MCF 10A (cell line): ENCODE measurements around the gene PARD3B. TPM values are rescaled to one million over a fixed set of nuclear protein-coding genes. Genes with fewer than 3 reads are reported as not detected.
A peak's percentile ranks its signal among the peaks of the same experiment; 100 is the strongest.

Experiments
- BruUV-seq: library from RNA; stranded (reverse); fragments of 400-500 nt; replicated peaks from 2 replicates; lab custom pipeline; 2021; lab: Mats Ljungman, UMichigan
- CTCF ChIA-PET: fragments of 300-600 bp; sonication (Branson Sonifier 250); formaldehyde crosslinking; extraction: SDS; loops from one replicate; lab custom pipeline; 2021; ENCODE audit warnings: antibody characterized with exemption, inconsistent platforms; lab: Yijun Ruan, JAX
- POLR2A ChIA-PET: fragments of 300-600, 350-650 bp; sonication (Branson Sonifier 250); formaldehyde crosslinking; extraction: SDS; loops from one replicate; lab custom pipeline; 2020; ENCODE audit warnings: antibody characterized with exemption, inconsistent platforms; lab: Yijun Ruan, JAX
- DNase-seq: peaks from one replicate; pipeline ENCODE4 v3.0.0-alpha.2; 2018; ENCODE audit not compliant: unreplicated experiment
- H3K27ac Mint-ChIP-seq: one replicate; pipeline ENCODE4 v1.8.0; 2022; ENCODE audit warnings: mild to moderate bottlenecking, low read depth, mixed read lengths; ENCODE audit not compliant: unreplicated experiment
- H3K27me3 Mint-ChIP-seq: one replicate; pipeline ENCODE4 v1.8.0; 2022; ENCODE audit warnings: mixed read lengths; ENCODE audit not compliant: insufficient read depth, unreplicated experiment
- H3K36me3 Mint-ChIP-seq: one replicate; pipeline ENCODE4 v1.8.0; 2022; ENCODE audit warnings: mild to moderate bottlenecking, moderate library complexity, mixed read lengths; ENCODE audit not compliant: insufficient read depth, unreplicated experiment
- H3K4me1 Mint-ChIP-seq: one replicate; pipeline ENCODE4 v1.8.0; 2022; ENCODE audit warnings: mixed read lengths; ENCODE audit not compliant: insufficient read depth, unreplicated experiment
- H3K4me3 Mint-ChIP-seq: one replicate; pipeline ENCODE4 v1.8.0; 2022; ENCODE audit warnings: mild to moderate bottlenecking, moderate library complexity, mixed read lengths; ENCODE audit not compliant: unreplicated experiment
- H3K9me3 Mint-ChIP-seq: one replicate; pipeline ENCODE4 v1.8.0; 2022; ENCODE audit warnings: mixed read lengths; ENCODE audit not compliant: unreplicated experiment
- intact Hi-C: fragments of 100-400 bp; cut with micrococcal nuclease; formaldehyde crosslinking; loops from 2 replicates; pipeline ENCODE4 v1.14.1; 2022
- total RNA-seq: library from RNA; stranded (reverse); gene quantifications from 2 replicates; pipeline ENCODE4 v1.2.3, GENCODE V29; 2022
- TF ChIP-seq, protein P1 (sequence below): fragments of 200-600 bp; IDR thresholded peaks from one replicate; pipeline ENCODE4 v1.8.0; 2022; ENCODE audit warnings: antibody characterized with exemption, mild to moderate bottlenecking; ENCODE audit not compliant: unreplicated experiment

PARD3B gene
- total RNA-seq, 1 experiment from 2014 or later = 11.6 TPM

DNA sequence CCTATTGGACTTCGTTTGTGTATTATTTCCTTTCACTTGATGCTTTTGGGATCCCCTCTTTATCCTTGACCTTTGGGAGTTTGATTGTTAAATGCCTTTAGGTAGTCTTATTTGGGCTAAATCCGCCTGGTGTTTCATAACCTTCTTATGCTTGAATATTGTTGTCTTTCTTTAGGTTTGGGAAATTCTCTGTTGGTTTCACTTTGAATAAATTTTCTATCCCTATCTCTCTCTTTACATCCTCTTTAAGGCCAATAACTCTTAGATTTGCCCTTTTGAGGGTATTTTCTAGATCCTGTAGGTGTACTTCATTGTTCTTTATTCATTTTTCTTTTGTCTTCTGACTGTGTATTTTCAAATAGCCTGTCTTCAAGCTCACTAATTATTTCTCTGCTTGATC, 354.7 kb downstream of the PARD3B start:
- TF ChIP-seq, protein P1, sequence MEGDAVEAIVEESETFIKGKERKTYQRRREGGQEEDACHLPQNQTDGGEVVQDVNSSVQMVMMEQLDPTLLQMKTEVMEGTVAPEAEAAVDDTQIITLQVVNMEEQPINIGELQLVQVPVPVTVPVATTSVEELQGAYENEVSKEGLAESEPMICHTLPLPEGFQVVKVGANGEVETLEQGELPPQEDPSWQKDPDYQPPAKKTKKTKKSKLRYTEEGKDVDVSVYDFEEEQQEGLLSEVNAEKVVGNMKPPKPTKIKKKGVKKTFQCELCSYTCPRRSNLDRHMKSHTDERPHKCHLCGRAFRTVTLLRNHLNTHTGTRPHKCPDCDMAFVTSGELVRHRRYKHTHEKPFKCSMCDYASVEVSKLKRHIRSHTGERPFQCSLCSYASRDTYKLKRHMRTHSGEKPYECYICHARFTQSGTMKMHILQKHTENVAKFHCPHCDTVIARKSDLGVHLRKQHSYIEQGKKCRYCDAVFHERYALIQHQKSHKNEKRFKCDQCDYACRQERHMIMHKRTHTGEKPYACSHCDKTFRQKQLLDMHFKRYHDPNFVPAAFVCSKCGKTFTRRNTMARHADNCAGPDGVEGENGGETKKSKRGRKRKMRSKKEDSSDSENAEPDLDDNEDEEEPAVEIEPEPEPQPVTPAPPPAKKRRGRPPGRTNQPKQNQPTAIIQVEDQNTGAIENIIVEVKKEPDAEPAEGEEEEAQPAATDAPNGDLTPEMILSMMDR = no peak
- POLR2A ChIA-PET = no interaction called here
- Mint-ChIP-seq H3K36me3 (no peaks in the 10 kb centered on the region), H3K4me1 (peaks cover 12% of the 10 kb centered on the region), H3K27me3 (no peaks in the 10 kb centered on the region), H3K9me3 (peaks cover 17% of the 10 kb centered on the region), H3K4me3 (no peak overlapping the region), H3K27ac (no peak overlapping the region)
- CTCF ChIA-PET = interaction anchor here (0.8 kb wide), 1 partner anchor 10 kb away, joined by 3 read pairs; no protein-coding TSS in a partner anchor
- no peak for DNase-seq
- no TSS peak for BruUV-seq
- intact Hi-C loops = no loop called here

DNA sequence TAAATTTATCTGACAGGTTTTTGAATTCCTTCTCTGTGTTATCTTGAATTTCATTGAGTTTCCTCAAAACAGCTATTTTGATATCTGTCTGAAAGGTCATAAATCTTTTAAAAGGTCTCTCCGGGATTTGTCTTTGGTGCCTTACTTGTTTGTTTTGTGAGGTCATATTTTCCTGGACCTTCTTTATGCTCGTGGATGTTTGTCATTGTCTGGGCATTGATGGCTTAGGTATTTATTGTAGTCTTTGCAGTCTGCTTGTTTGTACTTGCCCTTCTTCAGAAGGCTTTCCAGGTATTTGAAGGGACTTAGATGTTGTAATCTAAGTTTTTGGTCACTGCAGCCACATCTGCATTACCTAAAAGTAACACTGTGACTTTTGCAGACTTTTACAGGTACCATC, 355.2 kb downstream of the PARD3B start:
- H3K36me3 Mint-ChIP-seq = no peaks in the 10 kb centered on the region
- intact Hi-C loops = no loop called here
- no peak overlapping the region for H3K27ac Mint-ChIP-seq
- no peak for DNase-seq
- H3K27me3 Mint-ChIP-seq = no peaks in the 10 kb centered on the region
- no TSS peak for BruUV-seq
- ChIA-PET POLR2A (interaction anchor here (0.6 kb wide), 1 partner anchor 15 kb away, joined by 4 read pairs; no protein-coding TSS in a partner anchor), CTCF (interaction anchor here (0.8 kb wide), 1 partner anchor 10 kb away, joined by 3 read pairs; no protein-coding TSS in a partner anchor)
- no peak overlapping the region for H3K4me3 Mint-ChIP-seq
- peaks cover 12% of the 10 kb centered on the region for H3K4me1 Mint-ChIP-seq
- peaks cover 17% of the 10 kb centered on the region for H3K9me3 Mint-ChIP-seq
- TF ChIP-seq, protein P1 = no peak

DNA sequence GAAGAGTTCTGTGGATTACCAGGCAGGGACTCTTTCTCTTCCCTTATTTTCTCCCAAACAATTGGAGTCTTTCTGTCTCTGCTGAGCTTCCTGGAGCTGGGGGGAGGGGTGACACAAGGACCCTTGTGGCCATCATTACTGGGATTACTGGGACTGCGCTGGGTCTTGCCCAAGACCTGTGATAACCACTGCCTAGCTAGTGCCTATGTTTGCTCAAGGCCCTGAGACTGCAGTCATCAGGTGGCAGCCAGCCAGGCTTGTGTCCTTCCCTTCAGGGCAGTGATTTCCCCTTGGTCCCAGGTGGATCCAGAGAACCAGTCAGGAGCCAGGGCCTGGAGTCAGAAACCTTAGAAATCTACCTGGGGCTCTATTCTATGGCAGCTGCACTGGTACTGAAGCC, 355.6 kb downstream of the PARD3B start:
- H3K4me3 Mint-ChIP-seq = no peak overlapping the region
- peaks cover 17% of the 10 kb centered on the region for H3K9me3 Mint-ChIP-seq
- no peaks in the 10 kb centered on the region for H3K27me3 Mint-ChIP-seq
- DNase-seq = peak; percentile 60
- no peak overlapping the region for H3K27ac Mint-ChIP-seq
- no peaks in the 10 kb centered on the region for H3K36me3 Mint-ChIP-seq
- TF ChIP-seq, protein P1 = no peak
- H3K4me1 Mint-ChIP-seq = peaks cover 12% of the 10 kb centered on the region
- POLR2A ChIA-PET = interaction anchor here (0.6 kb wide), 1 partner anchor 16 kb away, joined by 4 read pairs; no protein-coding TSS in a partner anchor
- CTCF ChIA-PET = no interaction called here
- intact Hi-C loops = no loop called here
- BruUV-seq = no TSS peak

DNA sequence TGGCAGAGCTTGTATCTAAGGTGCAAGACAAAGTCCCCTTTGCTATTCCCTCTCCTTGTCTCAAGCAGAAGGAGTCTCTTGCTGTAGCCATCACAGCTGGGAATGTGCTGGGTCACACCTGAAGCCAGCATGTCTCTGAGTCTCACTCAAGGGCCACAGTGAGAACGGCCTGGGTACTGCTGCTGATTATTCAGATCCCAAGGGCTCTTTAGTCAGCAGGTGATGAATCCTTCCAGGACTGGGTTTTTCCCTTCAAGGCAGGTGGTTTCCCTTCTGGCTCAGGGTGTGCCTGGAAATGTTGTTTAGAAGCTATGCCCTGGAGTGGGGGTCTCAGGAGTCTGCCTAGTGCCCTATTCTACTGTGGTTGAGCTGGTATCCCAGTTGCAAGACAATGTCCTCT, 356.3 kb downstream of the PARD3B start:
- no peaks in the 10 kb centered on the region for H3K36me3 Mint-ChIP-seq
- DNase-seq = no peak
- H3K4me1 Mint-ChIP-seq = peaks cover 12% of the 10 kb centered on the region
- no peaks in the 10 kb centered on the region for H3K27me3 Mint-ChIP-seq
- TF ChIP-seq, protein P1 = no peak
- intact Hi-C loops = no loop called here
- ChIA-PET POLR2A (no interaction called here), CTCF (interaction anchor here (0.6 kb wide), 1 partner anchor 23 kb away, joined by 4 read pairs; no protein-coding TSS in a partner anchor)
- H3K27ac Mint-ChIP-seq = no peak overlapping the region
- no TSS peak for BruUV-seq
- peaks cover 17% of the 10 kb centered on the region for H3K9me3 Mint-ChIP-seq
- H3K4me3 Mint-ChIP-seq = no peak overlapping the region
